Measurements from ENCODE around the gene TSPAN5.

- TF ChIP-seq TSHZ1 (tag by site-specific recombination; IDR thresholded peaks at IDR 0.05; ENCODE audit: borderline replicate concordance) = no peak
- no peak for TF ChIP-seq ZNF274 (IDR thresholded peaks at IDR 0.05; ENCODE audit: low read length)
- no peak for TF ChIP-seq ZNF274 (tag by site-specific recombination; IDR thresholded peaks at IDR 0.05; ENCODE audit: borderline replicate concordance)
- TF ChIP-seq ZBTB6 (tag by site-specific recombination; IDR thresholded peaks at IDR 0.05) = no peak
- no peak for TF ChIP-seq SALL2 (tag by site-specific recombination; IDR thresholded peaks at IDR 0.05; ENCODE audit: borderline replicate concordance)
- no peak for TF ChIP-seq ZNF324 (tag by site-specific recombination; IDR thresholded peaks at IDR 0.05)
- no peak for TF ChIP-seq ZFP37 (tag by site-specific recombination; IDR thresholded peaks at IDR 0.05)
Measured at GRCh38 chr4:98571161-98571786, 87.1 kb downstream of the TSPAN5 start.

Data from HEK293 (cell line).